GM12878 (cell line): ENCODE measurements around the gene GNAQ. TPM values are rescaled to one million over a fixed set of nuclear protein-coding genes. Genes with fewer than 3 reads are reported as not detected.

ENCODE experiments used
- ATAC-seq: fragments of 200-7000 bp; cut with Tn5 transposase; 3 replicates; pipeline ENCODE4 v1.9.1; 2020; ENCODE audit warnings: mild to moderate bottlenecking, moderate library complexity
- BruUV-seq: library from RNA; stranded (reverse); fragments of 400-500 nt; replicated peaks from 2 replicates; lab custom pipeline; 2021; lab: Mats Ljungman, UMichigan
- CTCF ChIA-PET: fragments of 300-600 bp; sonication (Branson Sonifier 250); formaldehyde crosslinking; extraction: SDS; loops from one replicate; lab custom pipeline; 2021; ENCODE audit warnings: inconsistent platforms; lab: Yijun Ruan, JAX
- POLR2A ChIA-PET: fragments of 350-600 bp; formaldehyde crosslinking; extraction: SDS; loops from one replicate; lab custom pipeline; 2021; ENCODE audit warnings: inconsistent platforms; lab: Charles Lee
- RAD21 ChIA-PET: fragments of 300-600 bp; sonication (Branson Sonifier 250); formaldehyde crosslinking; loops from one replicate; lab custom pipeline; 2023; ENCODE audit warnings: antibody characterized with exemption; ENCODE audit not compliant: unreplicated experiment; lab: Charles Lee
- SMC1A ChIA-PET: fragments of 300-600 bp; sonication (Branson Sonifier 250); formaldehyde crosslinking; loops from one replicate; lab custom pipeline; 2023; ENCODE audit not compliant: unreplicated experiment, uncharacterized antibody; lab: Charles Lee
- DNase-seq: peaks from one replicate; pipeline ENCODE4 v3.0.0-alpha.2; 2011; ENCODE audit warnings: low read depth, low spot score
- FAIRE-seq: peaks from 3 replicates; lab custom pipeline; 2011; peaks lifted over from hg19 to GRCh38; lab: Jason Lieb, UNC
- H2AFZ ChIP-seq: 2 replicates; pipeline ENCODE4 v1.6.0; 2011; ENCODE audit warnings: low read depth, low read length, control low read depth; ENCODE audit not compliant: control insufficient read depth
- H3K27ac ChIP-seq: 2 replicates; pipeline ENCODE4 v1.5.1; 2011; ENCODE audit warnings: control low read depth; ENCODE audit not compliant: control insufficient read depth, insufficient read depth
- H3K27me3 ChIP-seq, 2 experiments: replicated peaks in 1 of 2; 2 replicates each; pipeline versions ENCODE4 v1.6.0 to v1.6.1; 2011; ENCODE audit warnings: low read length in 1 of 2; ENCODE audit not compliant: control insufficient read depth in 2 of 2, insufficient read depth in 2 of 2
- H3K36me3 ChIP-seq, 2 experiments: 2 replicates each; pipeline ENCODE4 v1.5.1; 2011; ENCODE audit warnings: low read length in 1 of 2; ENCODE audit not compliant: control insufficient read depth in 2 of 2, insufficient read depth in 2 of 2
- H3K4me1 ChIP-seq: 2 replicates; pipeline ENCODE4 v1.6.1; 2011; ENCODE audit warnings: mild to moderate bottlenecking, low read length, moderate library complexity, mixed read lengths; ENCODE audit not compliant: control insufficient read depth, insufficient read depth
- H3K4me2 ChIP-seq: 2 replicates; pipeline ENCODE4 v1.6.0; 2011; ENCODE audit warnings: control low read depth; ENCODE audit not compliant: control insufficient read depth, insufficient read depth
- H3K4me3 ChIP-seq: fragments of 200-600 bp; sonication (generic); 2 replicates; pipeline ENCODE4 v1.5.1; 2016
- H3K79me2 ChIP-seq: 2 replicates; pipeline ENCODE4 v1.6.0; 2011; ENCODE audit warnings: low read length; ENCODE audit not compliant: control insufficient read depth, insufficient read depth
- H3K9ac ChIP-seq: 2 replicates; pipeline ENCODE4 v1.8.0; 2011; ENCODE audit warnings: low read length, control low read depth, mixed read lengths; ENCODE audit not compliant: control insufficient read depth, insufficient read depth
- H3K9me3 ChIP-seq: replicated peaks from 3 replicates; pipeline ENCODE4 v1.5.1; 2011; ENCODE audit warnings: mild to moderate bottlenecking, low read length; ENCODE audit not compliant: control insufficient read depth, insufficient read depth
- H4K20me1 ChIP-seq: 2 replicates; pipeline ENCODE4 v1.6.0; 2011; ENCODE audit not compliant: control insufficient read depth, insufficient read depth
- RB1 ChIP-seq: fragments of 450-650 bp; formaldehyde crosslinking; IDR thresholded peaks from 2 replicates; pipeline ENCODE4 v1.6.1; 2017; ENCODE audit warnings: mild to moderate bottlenecking, borderline replicate concordance
- YBX1 ChIP-seq: fragments of 450-650 bp; IDR thresholded peaks from 2 replicates; pipeline ENCODE4 v1.6.1; 2016; ENCODE audit warnings: antibody characterized with exemption
- WGBS: methylation state at CpG from one replicate; pipeline ENCODE4 v1.1.6; 2016; ENCODE audit warnings: low lambda C conversion rate; ENCODE audit not compliant: insufficient replicate concordance, insufficient coverage; ENCODE audit errors: missing lambda C conversion rate; 5-methylcytosine and 5-hydroxymethylcytosine counted together
- in situ Hi-C: fragments of 300-500 bp; cut with MboI; formaldehyde crosslinking; loops from 9 replicates; pipeline ENCODE4 v1.14.3; 2018; ENCODE audit warnings: mixed read lengths
- intact Hi-C: fragments of 100-400 bp; cut with micrococcal nuclease; formaldehyde crosslinking; loops from one replicate; pipeline ENCODE4 v1.14.2; 2022; ENCODE audit not compliant: unreplicated experiment
- polyA plus RNA-seq, 11 experiments: library from polyadenylated mRNA; depleted of rRNA in 4 of 11; unstranded in 6 of 11; stranded (reverse) in 5 of 11; fragments of >200 nt; fragmentation: Nextera tagmentation in 4 of 11; fragmentation: Illumina TruSeq in 1 of 11; extraction: Ambion mirVana in 4 of 11; extraction: Trizol in 1 of 11; gene quantifications; 1 replicate in 1 of 11; 2 replicates in 10 of 11; pipeline versions ENCODE4 v1.2.1 to v1.2.3, GENCODE V29; 2011 to 2016; ENCODE audit warnings: inconsistent platforms in 2 of 11, missing spikeins in 2 of 11, low read depth in 1 of 11
- total RNA-seq, 4 experiments: library from RNA; depleted of rRNA in 3 of 4; stranded (reverse); fragments of >200 nt in 3 of 4; fragmentation: Illumina TruSeq in 1 of 4; extraction: Trizol in 1 of 4; gene quantifications; 2 replicates each; pipeline versions ENCODE4 v1.2.1 to v1.2.3, GENCODE V29; 2013 to 2021
- TF ChIP-seq, protein P1 (sequence below): fragments of 150-350 bp; IDR thresholded peaks from 2 replicates; pipeline ENCODE4 v1.6.1; 2016; ENCODE audit warnings: low read depth, low read length

Gene GNAQ
- total and polyA plus RNA-seq, 10 of the 15 experiments (the other 5 are each of a cell fraction or from before 2014, with no cell fraction given) = 0.15 to 47.2 (median 0.49) TPM

DNA sequence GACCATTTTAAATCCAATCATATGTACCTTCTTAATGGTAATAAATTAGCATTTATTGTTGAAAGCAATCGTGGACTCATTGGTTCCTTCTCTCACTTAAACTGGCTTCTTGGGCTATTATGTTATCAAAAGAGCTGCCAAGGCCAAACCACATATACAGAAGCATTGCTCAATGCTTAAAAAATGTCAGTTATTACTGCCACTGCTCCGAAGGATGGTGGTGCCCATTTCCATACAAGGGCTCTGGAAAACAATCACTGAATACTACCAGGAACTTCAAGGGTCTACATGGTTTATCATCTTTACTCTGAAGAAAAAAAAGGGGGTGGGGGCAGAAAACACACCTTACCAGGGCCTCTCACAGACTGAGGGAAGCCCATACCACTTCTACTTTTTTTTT, 104.3 kb downstream of the GNAQ start:
- TF ChIP-seq, protein P1, sequence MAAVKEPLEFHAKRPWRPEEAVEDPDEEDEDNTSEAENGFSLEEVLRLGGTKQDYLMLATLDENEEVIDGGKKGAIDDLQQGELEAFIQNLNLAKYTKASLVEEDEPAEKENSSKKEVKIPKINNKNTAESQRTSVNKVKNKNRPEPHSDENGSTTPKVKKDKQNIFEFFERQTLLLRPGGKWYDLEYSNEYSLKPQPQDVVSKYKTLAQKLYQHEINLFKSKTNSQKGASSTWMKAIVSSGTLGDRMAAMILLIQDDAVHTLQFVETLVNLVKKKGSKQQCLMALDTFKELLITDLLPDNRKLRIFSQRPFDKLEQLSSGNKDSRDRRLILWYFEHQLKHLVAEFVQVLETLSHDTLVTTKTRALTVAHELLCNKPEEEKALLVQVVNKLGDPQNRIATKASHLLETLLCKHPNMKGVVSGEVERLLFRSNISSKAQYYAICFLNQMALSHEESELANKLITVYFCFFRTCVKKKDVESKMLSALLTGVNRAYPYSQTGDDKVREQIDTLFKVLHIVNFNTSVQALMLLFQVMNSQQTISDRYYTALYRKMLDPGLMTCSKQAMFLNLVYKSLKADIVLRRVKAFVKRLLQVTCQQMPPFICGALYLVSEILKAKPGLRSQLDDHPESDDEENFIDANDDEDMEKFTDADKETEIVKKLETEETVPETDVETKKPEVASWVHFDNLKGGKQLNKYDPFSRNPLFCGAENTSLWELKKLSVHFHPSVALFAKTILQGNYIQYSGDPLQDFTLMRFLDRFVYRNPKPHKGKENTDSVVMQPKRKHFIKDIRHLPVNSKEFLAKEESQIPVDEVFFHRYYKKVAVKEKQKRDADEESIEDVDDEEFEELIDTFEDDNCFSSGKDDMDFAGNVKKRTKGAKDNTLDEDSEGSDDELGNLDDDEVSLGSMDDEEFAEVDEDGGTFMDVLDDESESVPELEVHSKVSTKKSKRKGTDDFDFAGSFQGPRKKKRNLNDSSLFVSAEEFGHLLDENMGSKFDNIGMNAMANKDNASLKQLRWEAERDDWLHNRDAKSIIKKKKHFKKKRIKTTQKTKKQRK = no peak
- TF ChIP-seq YBX1 (no peak), RB1 (no peak)
- intact Hi-C loops (loop anchor here (10.0 kb wide), 1 partner anchor 58 kb away; no protein-coding TSS in a partner anchor), in situ Hi-C loops (no loop called here)
- H2AFZ ChIP-seq = no peak overlapping the region
- H3K27ac ChIP-seq = no peak overlapping the region
- ChIA-PET CTCF (interaction anchor here (1.6 to 1.7 kb wide), 2 partner anchors 31 to 107 kb away, joined by 4 to 7 read pairs; no protein-coding TSS in a partner anchor), SMC1A (interaction anchor here (1.1 to 2.1 kb wide), 2 partner anchors 9 to 13 kb away, joined by 4 read pairs; no protein-coding TSS in a partner anchor), POLR2A (interaction anchor here (0.9 kb wide), 1 partner anchor 12 kb away, joined by 7 read pairs; no protein-coding TSS in a partner anchor), RAD21 (interaction anchor here (1.6 kb wide), 1 partner anchor 48 kb away, joined by 3 read pairs; no protein-coding TSS in a partner anchor)
- no peaks in the 10 kb centered on the region for H3K9me3 ChIP-seq
- H3K4me2 ChIP-seq = no peak overlapping the region
- H3K4me3 ChIP-seq = no peak overlapping the region
- no peaks in the 10 kb centered on the region for H4K20me1 ChIP-seq
- no TSS peak for BruUV-seq
- no peak overlapping the region for H3K9ac ChIP-seq
- H3K27me3 ChIP-seq = no peaks in the 10 kb centered on the region
- no peak for DNase-seq
- ATAC-seq = no peak
- no peaks in the 10 kb centered on the region for H3K36me3 ChIP-seq
- H3K79me2 ChIP-seq = no peaks in the 10 kb centered on the region
- no peaks in the 10 kb centered on the region for H3K4me1 ChIP-seq
- no peak for FAIRE-seq
- 9% methylated on average over 2 of the region's 2 CpGs for WGBS
